T-helper 2 cell treated with Interferon-gamma antibody and Interleukin-4, amounts not matched to agents 5 μg/mL and 100 μg/mL, for 36 hours (primary cell): ENCODE measurements around the gene SLC30A1.
"Not testable (repeated sequence)": the region's sequence is repeated elsewhere in the genome, so short reads cannot be mapped to it uniquely, and the experiment has no call there.

Experiments used
- DNase-seq: peaks from one replicate; pipeline ENCODE4 v3.0.0; 2021; ENCODE audit warnings: low spot score
- H3K27ac Mint-ChIP-seq: one replicate; pipeline ENCODE4 v1.8.0; 2021; ENCODE audit warnings: mild to moderate bottlenecking, mixed read lengths
- H3K27me3 Mint-ChIP-seq: one replicate; pipeline ENCODE4 v1.8.0; 2021; ENCODE audit warnings: low read depth, mixed read lengths
- H3K36me3 Mint-ChIP-seq: one replicate; pipeline ENCODE4 v1.8.0; 2021; ENCODE audit warnings: low read depth, mixed read lengths
- H3K4me1 Mint-ChIP-seq: one replicate; pipeline ENCODE4 v1.8.0; 2021; ENCODE audit warnings: low read depth, mixed read lengths
- H3K4me3 Mint-ChIP-seq: one replicate; pipeline ENCODE4 v1.8.0; 2022; ENCODE audit warnings: mild to moderate bottlenecking, moderate library complexity, mixed read lengths
- H3K9me3 Mint-ChIP-seq: one replicate; pipeline ENCODE4 v1.8.0; 2021; ENCODE audit warnings: mixed read lengths

The SLC30A1 gene

GRCh38 chr1:211553549-211553948, 25.4 kb downstream of the SLC30A1 start:
- H3K9me3 Mint-ChIP-seq = no peaks in the 10 kb centered on the region
- DNase-seq = no peak
- no peak overlapping the region for H3K27ac Mint-ChIP-seq
- no peak overlapping the region for H3K4me3 Mint-ChIP-seq
- peaks cover 11% of the 10 kb centered on the region for H3K4me1 Mint-ChIP-seq
- H3K36me3 Mint-ChIP-seq = no peaks in the 10 kb centered on the region
- peaks cover 15% of the 10 kb centered on the region for H3K27me3 Mint-ChIP-seq

- Mint-ChIP-seq H3K27me3 (peaks cover 15% of the 10 kb centered on the region), H3K36me3 (no peaks in the 10 kb centered on the region), H3K4me3 (no peak overlapping the region), H3K9me3 (no peaks in the 10 kb centered on the region), H3K4me1 (peaks cover 7% of the 10 kb centered on the region), H3K27ac (no peak overlapping the region)
- no peak for DNase-seq
Measured at GRCh38 chr1:211551638-211552460, 27.1 kb downstream of the SLC30A1 start.

- H3K27ac Mint-ChIP-seq = no peak overlapping the region
- peaks cover 16% of the 10 kb centered on the region for H3K27me3 Mint-ChIP-seq
- H3K9me3 Mint-ChIP-seq = no peaks in the 10 kb centered on the region
- no peaks in the 10 kb centered on the region for H3K36me3 Mint-ChIP-seq
- DNase-seq = no peak
- H3K4me3 Mint-ChIP-seq = no peak overlapping the region
- H3K4me1 Mint-ChIP-seq = peaks cover 4% of the 10 kb centered on the region
Measured at GRCh38 chr1:211549092-211549711, 29.8 kb downstream of the SLC30A1 start.

DNA sequence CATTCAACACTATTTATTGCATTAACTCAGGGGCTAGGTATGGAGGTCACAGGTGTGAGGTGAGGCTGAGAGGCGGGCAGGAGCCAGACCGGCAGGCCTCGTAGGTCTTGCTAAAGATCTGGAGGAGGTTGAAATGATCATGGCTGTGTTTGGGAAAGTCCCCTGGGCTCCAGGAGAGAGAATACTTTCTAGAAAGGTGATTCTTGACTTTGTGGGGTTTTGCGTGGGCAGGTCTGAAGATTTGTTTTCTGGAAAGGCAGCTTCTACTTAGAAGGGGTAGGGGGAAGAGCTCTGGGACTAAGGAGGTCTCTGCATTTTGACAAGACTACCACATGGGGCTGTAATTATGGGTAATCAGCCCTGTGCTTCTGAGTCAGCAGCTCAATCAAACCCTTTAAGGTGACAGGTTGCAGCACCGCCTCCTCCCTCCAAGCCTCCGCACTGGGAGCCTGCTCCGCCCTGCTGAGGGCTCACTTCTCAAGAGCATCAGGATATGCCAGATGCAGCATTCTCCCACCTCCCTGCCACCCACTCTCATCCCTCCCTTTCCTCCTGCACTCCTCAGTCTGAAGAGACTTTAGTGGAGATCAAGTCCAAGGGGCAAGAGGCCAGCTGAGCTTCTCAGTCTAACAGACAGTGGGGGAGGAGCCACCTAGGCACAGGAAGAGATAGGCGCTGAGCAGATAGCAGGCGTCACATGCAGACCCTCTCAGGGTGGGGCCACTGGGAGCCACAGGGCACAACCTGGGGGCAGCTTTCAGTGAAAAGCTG, 30.5 kb downstream of the SLC30A1 start:
- peaks cover 13% of the 10 kb centered on the region for H3K27me3 Mint-ChIP-seq

GRCh38 chr1:211547710-211548109, 31.3 kb downstream of the SLC30A1 start:
- Mint-ChIP-seq H3K27me3 (peaks cover 7% of the 10 kb centered on the region), H3K4me3 (no peak overlapping the region), H3K36me3 (no peaks in the 10 kb centered on the region), H3K4me1 (no peaks in the 10 kb centered on the region), H3K27ac (no peak overlapping the region), H3K9me3 (no peaks in the 10 kb centered on the region)
- DNase-seq = no peak

More for the DNA sequence above, 30.5 kb downstream of the SLC30A1 start:
- peak; percentile 23 for DNase-seq
- Mint-ChIP-seq H3K27ac (no peak overlapping the region), H3K9me3 (no peaks in the 10 kb centered on the region), H3K4me3 (no peak overlapping the region), H3K36me3 (no peaks in the 10 kb centered on the region), H3K4me1 (no peaks in the 10 kb centered on the region)

DNA sequence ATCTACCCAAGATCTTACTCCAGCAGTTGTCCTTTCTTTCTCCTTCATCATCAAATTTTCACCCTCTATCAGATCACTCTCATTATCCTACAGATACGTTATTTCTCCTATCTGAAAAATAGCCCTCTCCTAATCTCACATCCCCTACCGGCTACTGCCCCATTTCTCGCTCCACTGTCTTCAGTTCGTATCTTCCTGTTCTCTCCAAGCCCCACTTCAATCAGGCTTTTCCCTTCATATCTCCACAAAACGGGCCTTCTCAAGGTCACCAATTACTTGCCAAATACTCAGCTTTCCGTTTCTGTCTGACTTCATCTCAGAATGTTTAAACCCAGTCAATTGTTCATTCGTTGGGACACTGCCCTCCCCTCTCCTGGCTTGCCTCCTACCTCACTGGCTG, 32.4 kb downstream of the SLC30A1 start:
- Mint-ChIP-seq H3K27ac (no peak overlapping the region), H3K27me3 (peaks cover 7% of the 10 kb centered on the region), H3K36me3 (peaks cover 2% of the 10 kb centered on the region), H3K9me3 (peaks cover 1% of the 10 kb centered on the region), H3K4me1 (peaks cover 2% of the 10 kb centered on the region), H3K4me3 (no peak overlapping the region)
- no peak for DNase-seq

DNA sequence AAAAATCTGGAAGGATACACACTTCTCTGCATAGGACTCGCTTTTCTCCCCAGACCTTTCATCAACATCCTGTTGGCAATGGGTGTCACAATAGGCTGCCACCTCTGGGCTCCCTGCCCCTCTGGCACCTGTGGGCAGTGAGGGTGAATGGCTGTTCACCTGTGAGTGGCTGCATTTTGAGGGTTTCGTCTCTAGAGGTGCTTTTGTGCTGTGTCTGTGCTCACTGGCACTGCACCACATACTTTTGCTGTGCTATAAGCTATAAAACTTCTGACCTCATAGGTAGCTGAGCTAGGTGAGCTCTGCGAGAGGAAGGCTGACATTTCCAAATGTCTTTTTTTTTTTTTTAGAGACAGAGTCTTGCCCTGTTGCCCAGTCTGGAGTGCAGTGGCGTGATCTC, 35.9 kb downstream of the SLC30A1 start:
- no peak for DNase-seq
- Mint-ChIP-seq H3K4me1 (peaks cover 2% of the 10 kb centered on the region), H3K9me3 (peaks cover 10% of the 10 kb centered on the region), H3K4me3 (no peak overlapping the region), H3K36me3 (peaks cover 2% of the 10 kb centered on the region), H3K27me3 (peaks cover 6% of the 10 kb centered on the region), H3K27ac (no peak overlapping the region)

DNA sequence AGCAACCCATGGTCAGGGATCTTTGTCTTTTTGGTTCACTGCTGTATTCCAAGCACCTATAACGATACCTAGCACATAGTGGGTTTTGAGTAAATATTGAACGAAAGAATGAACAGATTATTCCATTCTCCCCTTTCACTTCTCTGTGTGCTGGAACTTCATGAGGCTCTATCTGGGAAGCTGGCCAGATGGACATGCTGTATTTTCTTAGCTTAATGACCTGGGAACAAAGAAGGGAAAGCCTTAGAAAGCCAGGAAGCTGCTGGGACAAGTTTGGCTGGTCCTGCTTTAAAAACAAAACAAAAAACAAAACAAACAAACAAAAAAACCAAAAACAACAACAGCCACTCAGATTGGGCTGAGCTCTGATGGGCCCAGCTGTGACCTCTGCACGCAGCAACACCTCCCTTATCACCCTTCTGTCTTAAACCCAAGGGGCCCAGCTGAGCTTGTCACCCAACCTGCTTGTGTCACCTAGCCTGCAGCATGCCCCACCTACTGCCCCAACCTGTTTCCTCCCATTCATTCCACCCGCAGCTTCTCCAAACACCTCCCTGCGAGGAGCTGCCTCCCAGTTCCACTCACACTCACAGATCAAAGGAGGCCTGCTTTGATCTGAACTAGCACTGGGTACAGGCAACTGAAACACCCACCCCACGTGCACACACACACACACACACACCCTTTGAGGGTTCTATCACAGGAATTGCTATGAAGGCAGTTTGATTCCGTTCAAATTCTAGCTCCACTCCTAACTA, 37.1 kb downstream of the SLC30A1 start:
- H3K36me3 Mint-ChIP-seq = peaks cover 2% of the 10 kb centered on the region
- no peak overlapping the region for H3K27ac Mint-ChIP-seq
- H3K4me3 Mint-ChIP-seq = no peak overlapping the region
- H3K4me1 Mint-ChIP-seq = peaks cover 2% of the 10 kb centered on the region
- H3K9me3 Mint-ChIP-seq = peaks cover 10% of the 10 kb centered on the region
- peaks cover 6% of the 10 kb centered on the region for H3K27me3 Mint-ChIP-seq
- no peak for DNase-seq

- Mint-ChIP-seq H3K4me3 (no peak overlapping the region), H3K36me3 (peaks cover 2% of the 10 kb centered on the region), H3K9me3 (peaks cover 10% of the 10 kb centered on the region), H3K4me1 (peaks cover 2% of the 10 kb centered on the region), H3K27me3 (peaks cover 6% of the 10 kb centered on the region), H3K27ac (no peak overlapping the region)
- no peak for DNase-seq
Measured at GRCh38 chr1:211541278-211541677, 37.7 kb downstream of the SLC30A1 start.

DNA sequence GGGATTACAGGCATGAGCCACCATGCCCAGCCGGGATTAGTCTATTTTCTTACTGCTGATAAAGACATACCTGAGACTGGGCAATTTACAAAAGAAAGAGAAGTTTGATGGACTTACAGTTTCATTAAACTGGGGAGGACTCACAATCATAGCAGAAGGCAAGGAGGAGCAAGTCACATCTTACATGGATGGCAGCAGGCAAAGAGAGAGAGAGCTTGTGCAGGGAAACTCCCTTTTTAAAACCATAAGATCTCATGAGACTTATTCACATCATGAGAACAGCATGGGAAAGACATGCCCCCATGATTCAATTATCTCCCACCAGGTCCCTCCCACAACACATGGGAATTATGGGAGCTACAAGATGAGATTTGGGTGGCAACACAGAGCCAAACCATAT, 38.1 kb downstream of the SLC30A1 start:
- H3K27me3 Mint-ChIP-seq, H3K4me3 Mint-ChIP-seq, H3K36me3 Mint-ChIP-seq, DNase-seq, H3K4me1 Mint-ChIP-seq, H3K27ac Mint-ChIP-seq: not testable (repeated sequence)
- peaks cover 10% of the 10 kb centered on the region for H3K9me3 Mint-ChIP-seq

DNA sequence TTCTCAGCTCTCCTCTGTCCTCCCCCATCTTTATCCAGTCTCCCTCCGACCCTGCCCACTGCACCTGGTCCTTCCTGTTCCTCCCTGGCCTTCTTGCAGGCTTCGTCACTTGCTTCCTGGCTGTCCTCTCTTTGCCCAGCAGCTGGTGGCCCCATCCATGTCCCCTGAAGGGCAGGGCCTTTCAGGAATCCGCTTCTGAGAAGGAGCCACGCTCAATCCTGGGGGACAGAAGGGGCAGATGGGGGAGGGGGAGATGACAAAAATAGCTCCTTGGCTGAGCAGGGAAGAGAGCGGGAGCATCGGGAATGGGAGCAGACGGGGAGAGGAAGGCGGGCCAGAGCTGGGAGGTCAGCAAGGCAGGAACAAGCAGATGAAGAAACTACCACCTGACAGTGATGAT, 40.7 kb downstream of the SLC30A1 start:
- Mint-ChIP-seq H3K27ac (no peak overlapping the region), H3K36me3 (peaks cover 2% of the 10 kb centered on the region), H3K4me1 (peaks cover 2% of the 10 kb centered on the region), H3K27me3 (peaks cover 2% of the 10 kb centered on the region), H3K4me3 (no peak overlapping the region), H3K9me3 (peaks cover 10% of the 10 kb centered on the region)
- no peak for DNase-seq

DNA sequence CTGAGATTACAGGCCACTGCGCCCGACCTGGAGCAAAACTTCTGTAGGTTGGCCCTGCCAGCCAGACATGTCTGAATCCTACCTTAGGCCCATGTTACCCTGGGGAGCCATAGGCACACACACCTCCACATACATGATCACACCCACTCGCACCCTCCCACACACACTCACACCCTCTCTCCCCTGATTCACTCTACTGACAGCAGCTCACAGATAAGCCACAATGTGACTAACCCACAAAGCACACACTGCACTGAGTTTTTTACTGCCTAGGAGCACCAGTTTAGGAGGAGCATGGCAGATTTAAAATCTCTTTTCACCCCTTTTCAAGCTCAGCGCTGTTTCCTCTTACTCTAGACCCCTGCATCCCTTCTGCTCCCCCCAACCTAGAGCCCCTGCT, 41.7 kb downstream of the SLC30A1 start:
- Mint-ChIP-seq H3K27ac (no peak overlapping the region), H3K9me3 (peaks cover 10% of the 10 kb centered on the region), H3K36me3 (peaks cover 2% of the 10 kb centered on the region), H3K27me3 (peaks cover 2% of the 10 kb centered on the region), H3K4me3 (no peak overlapping the region), H3K4me1 (peaks cover 2% of the 10 kb centered on the region)
- DNase-seq = no peak

DNA sequence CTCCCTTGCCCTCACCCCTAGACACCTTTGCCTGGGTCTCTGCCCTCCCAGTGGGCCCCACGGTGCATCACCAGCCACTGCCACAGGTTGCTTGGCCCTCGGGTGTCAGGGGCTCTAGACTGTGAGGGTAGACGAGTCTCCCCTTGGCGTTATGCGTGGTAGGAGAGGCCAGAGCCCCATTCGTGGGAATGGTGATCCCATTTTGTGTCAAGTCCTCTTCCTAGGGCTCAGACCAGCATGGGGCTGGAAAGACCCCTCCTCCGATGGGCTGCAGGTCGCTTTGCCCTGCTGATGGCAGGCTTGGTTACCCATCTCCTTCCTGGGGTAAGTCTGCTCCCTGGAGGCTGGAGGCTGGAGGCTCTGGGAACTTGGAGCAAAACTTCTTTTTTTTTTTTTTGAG, 42.4 kb downstream of the SLC30A1 start:
- Mint-ChIP-seq H3K4me3 (no peak overlapping the region), H3K27ac (no peak overlapping the region), H3K36me3 (no peaks in the 10 kb centered on the region), H3K27me3 (peaks cover 2% of the 10 kb centered on the region), H3K9me3 (peaks cover 9% of the 10 kb centered on the region), H3K4me1 (no peaks in the 10 kb centered on the region)
- no peak for DNase-seq
